GM23338 (cell line): ENCODE data around the gene EEF1AKMT4.
A peak's percentile ranks its signal among the peaks of the same experiment; 100 is the strongest.

ENCODE experiments used
- CREB1 ChIP-seq: fragments of 250-450 bp; sonication (Bioruptor Pico); IDR thresholded peaks from 2 replicates; pipeline ENCODE4 v1.5.0; 2020; ENCODE audit warnings: low read depth, mild to moderate bottlenecking, moderate library complexity
- CTCF ChIP-seq, 2 experiments: fragments of 200-600 bp in 1 of 2; sonication (generic) in 1 of 2; conservative IDR thresholded peaks; 2 replicates each; pipeline versions ENCODE4 v1.5.1 to v1.6.1; 2016 to 2017; ENCODE audit warnings: antibody characterized with exemption in 2 of 2, low read depth in 2 of 2, mild to moderate bottlenecking in 2 of 2, moderate library complexity in 1 of 2
- EZH2 ChIP-seq: fragments of 200-600 bp; sonication (generic); IDR thresholded peaks from one replicate; pipeline ENCODE4 v1.8.0; 2017; ENCODE audit warnings: antibody characterized with exemption, mild to moderate bottlenecking, low read depth; ENCODE audit not compliant: unreplicated experiment
- POLR2AphosphoS5 ChIP-seq: IDR thresholded peaks from 2 replicates; pipeline ENCODE4 v1.6.1; 2016; ENCODE audit warnings: antibody characterized with exemption, low read depth

GRCh38 chr3:184260724-184261269 is 11.3 kb downstream of the EEF1AKMT4 start:
- TF ChIP-seq CTCF (conservative IDR thresholded peaks at IDR 0.05; ENCODE audit: low read depth in 2 of 2) (no peak), CREB1 (no peak), EZH2 (peak; percentile 14), POLR2AphosphoS5 (no peak)
